Activated CD8-positive, alpha-beta memory T cell treated with anti-CD3 and anti-CD28 coated beads for 4 hours (primary cell): ENCODE measurements around the gene VCAN.
A peak's percentile ranks its signal among the peaks of the same experiment; 100 is the strongest.

Experiments used
- DNase-seq, 2 donors: peaks; one replicate each; pipeline ENCODE4 v3.0.0-alpha.2; 2020; ENCODE audit warnings: low read depth in 2 of 2

Gene VCAN

DNA sequence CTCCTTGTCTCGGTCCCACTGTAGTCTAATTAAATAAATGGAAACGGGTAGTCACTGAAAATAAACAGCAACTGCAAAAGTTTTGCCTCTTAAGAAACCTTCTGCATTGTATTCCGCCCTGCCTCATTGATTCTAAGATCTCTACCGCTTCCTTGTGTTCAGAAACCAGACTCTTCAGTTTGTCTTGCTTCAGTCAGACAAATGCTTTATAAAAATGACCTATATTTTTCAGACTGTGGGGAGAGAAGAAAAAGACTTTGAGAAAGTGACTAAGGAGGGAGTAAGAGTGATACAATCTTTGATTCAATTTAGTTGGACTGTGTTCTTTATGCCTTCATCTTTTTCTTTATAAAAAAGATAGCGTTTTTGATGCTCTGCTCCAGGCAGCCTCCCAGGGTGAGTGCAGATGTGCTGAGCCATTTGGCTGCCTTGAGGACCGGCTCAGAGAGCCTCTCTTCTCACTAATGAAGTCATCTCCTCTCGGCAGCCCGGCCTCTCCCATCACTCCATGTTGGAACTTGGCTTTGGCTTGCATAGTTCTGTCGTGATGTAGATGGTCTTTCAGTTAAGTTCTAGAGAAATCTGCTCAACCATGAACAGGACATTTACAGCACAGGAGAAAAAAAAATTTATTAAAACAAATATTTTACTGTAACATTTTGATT is 4.0 kb upstream of the VCAN start:
- DNase-seq = no peak

DNA sequence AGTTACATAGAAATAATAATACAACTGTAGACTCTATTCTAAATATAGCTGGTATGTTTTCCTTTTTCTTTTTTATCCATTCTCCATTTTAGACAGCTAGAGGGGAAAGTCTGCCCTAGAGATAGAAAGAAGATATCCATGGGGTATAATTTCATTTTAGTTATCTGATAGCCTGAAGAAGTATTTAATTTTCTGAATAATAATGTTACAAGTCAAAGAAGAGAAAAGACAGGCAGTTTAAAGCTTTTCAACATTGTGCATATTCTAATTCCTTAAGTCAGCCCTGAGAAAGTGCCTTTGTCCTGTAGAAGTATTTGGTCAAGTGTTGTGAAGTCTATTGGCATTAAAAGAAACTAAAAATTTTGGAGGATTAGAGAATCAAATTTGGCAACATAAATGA is 2.5 kb upstream of the VCAN start:
- no peak for DNase-seq

DNA sequence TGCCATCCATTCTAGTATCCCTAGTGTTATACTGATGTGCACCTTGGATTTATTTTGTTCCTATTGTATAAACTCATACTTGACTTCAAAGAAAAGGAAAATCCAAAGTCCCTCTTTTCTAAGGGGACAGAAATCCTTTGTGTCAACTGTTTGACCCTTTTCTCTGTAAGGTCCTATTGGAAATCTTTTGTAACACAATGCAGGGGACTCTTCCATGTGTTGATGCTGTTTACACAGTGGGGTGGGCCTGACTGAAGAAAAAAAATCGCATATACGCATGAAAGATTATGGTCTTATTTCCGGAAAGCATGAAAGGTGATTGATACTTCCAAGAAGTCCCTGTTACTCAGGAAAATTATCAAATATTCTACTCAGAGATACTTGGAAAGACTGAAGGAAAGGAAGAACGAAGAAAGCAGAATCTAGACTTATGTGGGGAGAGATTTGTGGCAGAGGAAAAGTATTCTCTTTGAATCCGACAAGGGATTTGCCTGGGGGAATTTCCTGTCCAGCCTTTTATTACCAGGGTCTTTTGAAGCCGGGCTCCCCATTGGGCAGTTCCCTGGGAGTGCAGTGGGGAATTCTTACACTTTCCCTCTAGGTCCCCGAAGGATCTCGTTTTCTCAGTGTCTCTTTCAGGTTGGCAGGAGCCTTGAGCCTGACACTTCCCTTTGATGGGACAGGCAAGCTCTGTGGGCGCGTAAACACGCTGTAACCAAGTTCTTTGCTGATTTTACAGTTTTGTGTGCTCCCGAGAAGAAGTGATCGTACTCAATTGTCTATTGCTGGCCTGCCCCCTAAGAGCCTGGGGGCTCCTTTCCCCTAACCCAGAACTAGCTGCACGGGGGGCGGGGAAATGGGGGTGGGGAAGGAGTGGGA is 779 bp upstream of the VCAN start:
- DNase-seq = no peak

DNA sequence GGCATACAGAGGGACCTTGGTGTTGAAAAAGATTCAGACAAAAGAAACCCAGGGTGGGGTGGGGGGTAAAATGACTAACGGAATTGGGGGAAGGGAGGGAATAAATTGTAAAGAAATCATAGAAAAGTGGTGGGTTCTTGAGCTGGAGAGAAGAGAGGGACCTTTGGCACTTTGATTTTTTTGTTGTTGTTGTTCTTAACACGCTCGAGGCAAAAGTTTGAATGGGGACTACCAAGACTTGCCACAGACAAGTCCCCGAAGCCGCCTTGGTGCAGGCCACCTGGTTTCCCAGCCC is 616 bp downstream of the VCAN start:
- DNase-seq = no peak

DNA sequence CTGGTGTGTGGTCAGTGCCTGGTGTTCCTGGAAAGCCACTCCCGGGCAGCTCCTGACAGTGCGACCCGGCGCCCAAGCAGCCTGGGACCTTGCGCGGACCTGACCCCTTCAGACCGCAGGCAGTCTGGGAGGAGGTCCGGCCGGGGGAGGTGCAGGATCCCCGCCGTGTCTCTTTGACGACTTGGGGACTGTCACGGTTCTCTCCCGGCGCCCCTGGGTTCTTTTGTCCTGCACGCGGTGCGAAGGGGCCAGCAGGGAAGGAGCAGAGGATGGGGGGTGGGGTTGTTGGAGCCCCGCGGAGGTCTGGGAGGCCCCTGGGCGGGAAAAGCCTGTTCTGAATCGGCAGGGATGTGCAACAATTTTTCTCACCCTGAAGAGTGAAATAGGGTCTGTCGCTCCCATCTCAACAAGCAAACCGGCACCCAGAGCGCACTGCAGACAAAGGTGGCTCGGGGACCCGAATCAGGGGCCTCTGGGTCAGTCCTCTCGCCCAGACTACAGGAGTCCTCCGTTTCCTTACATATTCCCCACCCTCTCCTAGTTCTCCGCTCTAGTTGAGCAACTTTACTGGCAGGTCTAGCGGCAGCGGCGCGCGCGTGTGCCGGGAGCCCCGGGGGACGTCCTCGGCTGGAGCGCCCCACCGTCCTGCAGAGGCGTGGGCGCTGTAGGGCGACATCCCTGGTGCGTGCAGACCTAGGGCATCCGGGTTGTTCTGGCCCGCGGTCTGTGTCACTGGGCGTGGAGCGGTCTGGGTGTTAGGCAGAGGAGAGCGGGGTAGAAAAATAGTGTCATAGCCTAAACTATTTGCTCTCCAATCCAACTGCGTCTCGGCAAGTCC is 1.2 kb downstream of the VCAN start:
- no peak for DNase-seq

DNA sequence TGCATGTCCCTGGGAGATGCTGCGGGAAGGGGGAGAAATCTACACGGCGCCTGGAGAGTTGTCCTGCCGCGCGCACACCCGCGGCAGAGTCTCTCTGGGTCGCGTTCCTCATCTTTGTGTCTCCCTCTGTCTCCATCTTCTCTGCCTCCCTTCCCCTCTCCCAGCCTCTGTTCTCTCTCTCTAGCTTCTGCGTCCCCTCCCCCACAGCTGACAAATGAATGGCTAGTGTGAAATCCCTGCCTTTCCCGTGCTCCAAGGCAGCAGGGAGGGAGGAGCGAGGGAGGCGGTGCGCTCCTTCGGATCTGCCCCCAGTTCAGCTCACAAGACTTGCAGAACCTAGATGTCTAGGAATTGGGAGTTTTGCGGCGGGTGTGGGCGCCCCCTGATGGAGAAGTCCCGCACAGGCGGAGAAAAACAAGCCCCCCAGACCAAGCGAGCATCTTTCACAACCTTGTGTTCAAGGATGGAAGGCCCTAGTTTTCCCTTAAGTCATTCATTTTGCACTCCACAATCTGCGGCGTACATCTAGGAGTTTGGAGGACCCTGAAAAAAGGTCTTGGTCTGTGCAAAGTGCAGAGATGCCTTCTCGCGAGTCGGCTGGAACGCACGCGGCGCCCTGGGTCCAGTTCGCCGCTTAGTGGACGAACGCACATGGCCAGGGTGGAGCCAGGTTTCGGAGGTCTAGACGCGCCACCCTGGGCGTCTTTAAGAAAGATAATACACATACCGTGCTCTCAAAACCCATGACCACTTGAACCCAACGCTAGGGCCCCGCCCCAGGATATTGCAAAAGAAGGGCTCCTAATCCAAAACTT is 2.0 kb downstream of the VCAN start:
- DNase-seq = peak in 1 of 2 donors; percentile 10

DNA sequence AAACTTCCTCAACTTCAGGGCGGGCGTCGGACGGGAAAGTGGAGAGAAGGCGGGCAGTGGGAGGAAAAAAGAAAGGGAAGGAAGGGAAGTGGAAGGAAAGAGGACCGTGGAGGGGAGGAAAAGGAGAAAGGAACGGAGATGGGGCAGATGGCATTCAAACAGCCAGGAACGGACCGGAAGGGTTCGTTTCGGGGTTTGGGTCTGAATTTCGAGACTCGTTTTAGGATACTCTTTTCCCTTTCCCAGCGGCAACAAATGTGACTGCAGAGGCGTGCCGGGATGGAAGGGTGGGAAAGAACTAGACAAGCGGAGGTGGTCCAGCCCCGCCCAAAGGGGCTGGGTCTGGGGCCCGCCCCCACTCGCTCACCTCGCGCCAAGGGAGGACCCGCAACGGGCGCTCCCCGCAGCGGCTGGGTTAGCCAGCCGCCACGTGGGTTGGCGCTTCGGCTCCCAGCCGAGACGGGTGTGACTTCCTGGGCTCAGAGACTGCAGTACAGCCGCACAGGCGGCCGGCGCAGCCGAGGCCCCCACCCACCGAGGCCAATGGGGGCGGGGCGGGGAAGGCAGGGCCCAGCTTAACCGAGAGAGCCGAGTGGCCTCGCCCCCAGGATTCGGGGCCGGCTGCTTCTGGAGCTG is 2.7 kb downstream of the VCAN start:
- DNase-seq = no peak

DNA sequence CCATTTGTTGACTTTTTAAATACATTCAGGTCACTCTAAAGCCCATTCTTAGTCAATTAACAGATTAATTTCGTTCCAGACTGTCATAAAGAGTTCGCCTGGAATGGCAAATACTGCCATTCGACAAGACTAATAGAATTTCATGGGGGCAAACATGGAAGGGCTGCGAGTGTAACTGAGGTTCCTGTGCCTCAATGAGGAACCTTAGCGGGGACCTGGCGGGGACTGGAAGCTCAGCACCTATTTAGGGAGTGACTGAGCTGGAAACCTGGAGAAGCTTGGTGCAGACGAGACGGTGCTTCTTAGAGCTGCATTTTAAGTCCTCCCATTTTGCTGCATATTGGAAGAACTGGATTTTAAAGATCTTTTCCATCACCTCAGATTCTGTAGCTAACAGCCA is 3.4 kb downstream of the VCAN start:
- no peak for DNase-seq

DNA sequence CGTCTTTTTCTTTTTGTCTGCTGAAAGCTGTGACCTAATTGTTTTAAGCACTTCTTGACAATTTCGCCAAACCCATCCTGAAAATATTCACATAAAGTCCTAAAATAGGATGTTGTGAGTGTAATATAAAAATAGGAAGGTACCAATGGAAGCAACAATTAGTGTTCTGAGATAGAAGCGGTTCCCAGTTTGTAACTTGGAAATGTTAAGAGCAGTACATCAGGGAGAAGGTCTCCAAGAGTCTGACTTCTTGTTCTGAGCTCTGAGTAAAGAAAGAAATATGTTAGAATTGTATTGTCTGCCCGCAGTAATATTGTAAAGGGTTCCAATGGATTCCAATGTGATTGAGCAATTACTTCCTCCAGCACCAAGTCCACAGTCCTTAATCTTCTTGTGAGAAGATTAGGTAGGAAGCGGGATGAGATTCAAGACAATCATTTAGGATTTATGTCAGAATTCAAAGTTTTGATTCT is 3.9 kb downstream of the VCAN start:
- no peak for DNase-seq

DNA sequence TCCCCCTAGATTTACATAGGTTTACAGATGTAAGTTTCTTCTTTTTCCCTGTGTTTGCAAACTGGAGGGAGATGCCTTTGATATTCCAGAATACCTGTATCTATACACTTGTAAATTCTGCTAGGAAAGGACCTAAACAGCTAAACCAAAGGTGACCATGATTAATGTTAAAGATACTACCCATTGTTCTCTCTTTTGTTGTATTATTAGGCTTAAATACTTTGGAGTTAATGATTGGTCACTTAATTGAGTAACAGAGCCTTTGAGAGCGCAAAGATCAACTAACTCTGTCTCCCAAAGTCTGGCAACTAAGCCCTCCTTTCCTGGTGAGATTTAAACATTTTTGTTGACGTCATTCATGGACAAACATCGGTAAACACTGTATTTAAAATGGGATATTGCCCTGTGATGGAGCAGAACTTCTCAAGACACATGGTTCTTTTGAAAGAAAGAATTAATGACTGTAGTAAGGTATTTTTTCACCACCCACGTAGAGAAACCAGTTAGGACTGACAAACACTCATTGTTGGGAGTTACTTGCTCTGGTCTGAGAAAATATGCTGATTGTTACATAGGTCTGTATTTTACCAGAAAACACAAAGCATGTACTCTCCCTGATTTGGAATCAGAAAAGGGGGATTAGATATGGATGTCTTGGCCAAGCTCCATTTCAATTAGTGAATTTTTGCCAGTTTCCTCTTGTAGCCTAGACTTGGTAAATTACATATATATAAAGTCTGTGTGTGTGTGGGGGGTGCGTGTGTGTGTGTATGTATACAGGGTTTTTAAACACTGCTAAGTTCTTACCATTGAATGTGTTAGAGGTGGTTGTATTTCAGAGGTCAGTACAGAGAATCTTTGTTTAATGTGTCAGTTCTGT is 4.6 kb downstream of the VCAN start:
- DNase-seq = no peak

DNA sequence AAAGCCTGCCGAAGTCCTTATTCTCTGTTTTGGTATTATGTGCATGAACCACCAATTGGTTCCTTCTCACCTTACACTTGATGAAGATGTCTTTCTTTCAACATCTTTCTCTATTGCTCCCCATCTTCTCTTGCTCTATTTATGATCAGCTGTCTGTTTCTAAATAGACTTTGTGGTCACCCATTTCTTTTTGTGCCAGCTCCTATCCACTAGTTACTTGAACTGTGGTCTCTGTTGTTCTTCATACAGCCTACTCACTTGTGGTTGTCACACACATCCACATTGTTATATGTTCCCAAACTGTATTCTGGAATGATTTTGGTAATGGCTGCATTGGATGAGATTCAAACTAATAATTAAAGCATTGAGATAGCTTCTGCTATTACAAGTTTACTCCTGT is 11.4 kb downstream of the VCAN start:
- DNase-seq = no peak

DNA sequence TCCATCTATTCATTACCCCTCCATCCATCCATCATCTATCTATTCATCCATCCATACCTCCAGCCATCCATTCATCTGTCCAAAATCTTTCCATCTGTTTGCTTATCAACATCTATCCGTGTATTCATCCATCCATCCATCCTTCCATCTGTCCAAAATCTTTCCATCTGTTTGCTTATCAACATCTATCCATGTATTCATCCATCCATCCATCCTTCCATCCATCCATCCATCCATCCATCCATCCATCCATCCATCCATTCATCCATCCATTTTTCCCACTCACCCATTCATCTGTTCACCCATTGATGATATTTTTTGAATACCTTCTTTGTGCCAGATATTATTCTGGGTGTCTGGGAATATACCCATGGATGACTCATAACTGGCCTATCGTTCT is 12.8 kb downstream of the VCAN start:
- no peak for DNase-seq

DNA sequence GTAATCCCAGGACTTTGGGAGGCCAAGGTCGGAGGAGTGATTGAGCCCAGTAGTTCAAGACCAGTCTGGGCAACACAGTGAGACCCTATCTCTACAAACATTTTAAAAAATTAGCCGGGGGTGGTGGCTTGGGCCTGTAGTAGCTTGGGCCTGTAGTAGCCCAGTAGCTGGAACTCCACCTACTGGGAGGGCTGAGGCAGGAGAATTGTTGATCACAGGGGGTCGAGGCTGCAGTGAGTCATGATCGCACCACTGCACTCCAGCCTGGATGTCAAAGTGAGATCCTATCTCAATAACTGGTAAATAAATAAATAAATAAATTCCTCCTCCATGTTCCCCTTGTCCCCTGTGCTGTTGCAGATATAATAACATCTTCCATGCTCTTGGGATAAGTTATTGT is 14.3 kb downstream of the VCAN start:
- DNase-seq = no peak

DNA sequence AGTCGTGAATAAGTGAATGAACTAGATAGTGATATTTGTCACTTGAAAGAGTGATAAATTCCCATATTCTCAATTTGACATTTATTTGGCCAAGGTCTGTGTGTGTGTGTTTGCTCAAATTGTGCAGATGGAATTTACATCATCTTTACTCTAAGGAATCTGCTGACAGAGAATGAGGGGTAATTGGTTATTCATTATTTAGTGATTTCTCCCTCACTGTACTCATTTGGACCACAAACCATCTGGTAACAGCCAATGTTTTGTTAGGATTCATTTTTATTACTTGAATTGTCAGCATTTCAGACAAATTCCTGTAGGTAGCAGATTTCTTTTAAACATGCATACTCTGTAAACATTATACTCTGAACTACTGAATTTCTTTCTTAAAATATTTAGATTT is 15.6 kb downstream of the VCAN start:
- no peak for DNase-seq

DNA sequence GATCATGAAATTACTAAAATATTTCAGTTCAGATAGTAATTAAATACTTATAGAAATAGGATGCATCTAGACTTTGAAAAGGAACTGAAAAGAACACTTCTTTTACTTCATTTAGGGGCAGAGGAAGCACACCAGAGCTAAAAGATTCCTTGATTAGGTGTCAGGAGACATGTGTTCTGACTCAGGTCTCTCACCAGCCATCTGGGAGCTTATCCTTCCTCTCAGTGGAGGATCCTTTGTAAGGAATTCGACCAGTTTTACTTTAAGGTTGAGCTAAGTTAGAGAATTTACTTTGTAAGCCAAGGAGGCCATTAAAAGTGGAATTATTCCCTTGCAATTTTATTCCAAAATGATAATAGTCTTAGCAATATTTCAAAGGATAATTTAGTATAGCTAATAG is 16.7 kb downstream of the VCAN start:
- no peak for DNase-seq

DNA sequence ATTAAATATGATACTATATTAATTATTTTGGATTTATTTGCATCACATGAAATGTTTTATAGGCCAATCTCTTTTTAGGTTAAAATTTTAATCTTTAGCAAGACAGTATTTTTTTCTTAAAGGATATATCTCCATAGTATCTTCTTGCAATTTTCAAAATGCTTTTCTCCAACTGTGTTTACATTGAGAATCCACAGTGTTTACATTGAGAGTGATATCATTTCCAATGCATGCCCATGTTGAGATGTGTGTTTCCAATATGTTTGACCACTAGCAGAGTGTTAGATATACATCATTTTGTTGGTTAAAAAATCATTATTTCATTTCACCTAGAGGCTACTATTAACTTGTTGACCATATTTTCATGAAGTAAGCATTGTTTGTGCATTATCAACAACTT is 17.3 kb downstream of the VCAN start:
- no peak for DNase-seq

DNA sequence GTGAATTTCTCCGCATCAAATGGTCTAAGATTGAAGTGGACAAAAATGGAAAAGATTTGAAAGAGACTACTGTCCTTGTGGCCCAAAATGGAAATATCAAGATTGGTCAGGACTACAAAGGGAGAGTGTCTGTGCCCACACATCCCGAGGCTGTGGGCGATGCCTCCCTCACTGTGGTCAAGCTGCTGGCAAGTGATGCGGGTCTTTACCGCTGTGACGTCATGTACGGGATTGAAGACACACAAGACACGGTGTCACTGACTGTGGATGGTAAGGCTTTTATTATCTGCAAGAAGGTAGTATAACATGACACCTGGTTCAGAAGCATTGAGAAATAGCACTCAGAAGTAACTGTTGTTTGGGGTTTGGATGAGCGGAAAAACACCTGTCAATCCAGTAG is 18.7 kb downstream of the VCAN start:
- DNase-seq = no peak

DNA sequence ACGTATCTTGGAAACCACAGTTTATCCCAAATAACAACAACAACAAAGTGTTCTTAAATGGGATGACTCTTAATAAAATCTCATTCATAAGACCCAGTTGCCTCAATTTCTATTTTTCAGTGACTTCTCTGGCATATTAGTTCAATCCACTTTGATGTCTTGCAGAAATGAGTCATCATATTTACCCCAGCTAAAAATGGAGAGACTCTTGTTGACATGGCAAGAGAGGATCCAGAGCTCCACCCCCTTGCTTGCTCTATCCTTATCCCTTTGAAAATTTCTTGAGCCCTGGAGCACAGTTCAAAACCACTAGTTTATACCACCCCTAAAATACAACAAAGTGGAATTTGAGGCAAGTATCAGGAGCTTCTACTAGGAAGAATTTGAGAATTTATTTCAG is 20.8 kb downstream of the VCAN start:
- no peak for DNase-seq

DNA sequence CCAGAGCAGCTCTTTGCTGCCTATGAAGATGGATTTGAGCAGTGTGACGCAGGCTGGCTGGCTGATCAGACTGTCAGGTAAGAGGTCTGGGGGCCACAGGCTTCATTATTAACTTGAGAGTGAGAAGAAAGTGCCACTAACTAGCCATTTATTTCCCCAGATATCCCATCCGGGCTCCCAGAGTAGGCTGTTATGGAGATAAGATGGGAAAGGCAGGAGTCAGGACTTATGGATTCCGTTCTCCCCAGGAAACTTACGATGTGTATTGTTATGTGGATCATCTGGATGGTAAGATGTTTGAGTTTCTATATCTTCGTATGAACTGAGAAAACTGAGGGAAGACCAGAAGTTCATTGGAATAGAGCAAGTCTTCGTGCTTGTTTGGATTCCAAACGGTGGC is 22.1 kb downstream of the VCAN start:
- DNase-seq = no peak

DNA sequence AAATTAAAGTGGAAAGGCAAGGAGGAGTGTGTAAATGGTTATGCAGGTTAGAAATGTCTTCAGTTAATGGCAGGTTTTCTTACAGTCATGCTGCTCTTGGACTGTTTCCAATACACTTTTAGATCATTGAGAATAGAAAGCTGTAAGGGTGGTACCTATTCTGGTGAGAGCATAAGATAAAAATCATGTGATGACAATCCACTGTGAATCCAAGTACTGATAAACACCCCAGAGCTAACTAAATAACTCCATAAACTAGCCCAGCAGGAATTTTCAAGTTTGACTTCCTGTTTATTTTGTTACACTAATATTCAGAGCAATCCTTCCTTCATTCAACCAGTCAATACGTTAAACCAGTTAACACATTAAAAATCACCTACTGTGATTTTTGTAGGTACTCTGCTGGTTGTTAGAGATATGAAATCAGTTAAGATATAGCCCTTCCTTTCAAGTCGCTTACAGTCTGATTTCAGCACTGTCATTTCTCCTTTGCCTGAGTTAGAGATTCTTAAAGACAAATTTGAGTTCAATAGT is 22.6 kb downstream of the VCAN start:
- DNase-seq = no peak
